ENCODE measurements around the gene ALOXE3. TPM values are rescaled to one million over a fixed set of nuclear protein-coding genes. Genes with fewer than 3 reads are reported as not detected.

The ALOXE3 gene
- not detected in 2 replicates for total RNA-seq

GRCh38 chr17:8117980-8118768 is at the start of gene ALOXE3:
ALOXE3 (minus strand) TSS chr17:8118514; CDS start chr17:8117990, 524 bp downstream.
- DNase-seq (ENCODE audit: low read depth in 2 of 2), result peak; percentile 32 to 66

GRCh38 chr17:8167526-8167925 is 49.2 kb upstream of the ALOXE3 start:
- DNase-seq (ENCODE audit: low read depth in 2 of 2), result no peak

GRCh38 chr17:8166731-8167130 is 48.4 kb upstream of the ALOXE3 start:
- DNase-seq (ENCODE audit: low read depth in 2 of 2), result no peak

- no peak for DNase-seq (ENCODE audit: low read depth in 2 of 2)
Measured at GRCh38 chr17:8164815-8165131, 46.5 kb upstream of the ALOXE3 start.

GRCh38 chr17:8163978-8164814 is 45.9 kb upstream of the ALOXE3 start:
- DNase-seq (ENCODE audit: low read depth in 2 of 2), result no peak

- no peak for DNase-seq (ENCODE audit: low read depth in 2 of 2)
Measured at GRCh38 chr17:8162997-8163977, 45.0 kb upstream of the ALOXE3 start.

- DNase-seq (ENCODE audit: low read depth in 2 of 2), result peak in 1 of 2 donors; percentile 71
Measured at GRCh38 chr17:8162233-8162996, 44.1 kb upstream of the ALOXE3 start, which contains the start of gene VAMP2. VAMP2 (minus strand) TSS chr17:8162948; CDS start chr17:8162879, 69 bp downstream.

- no peak for DNase-seq (ENCODE audit: low read depth in 2 of 2)
Measured at GRCh38 chr17:8161289-8162232, 43.2 kb upstream of the ALOXE3 start.

- no peak for DNase-seq (ENCODE audit: low read depth in 2 of 2)
Measured at GRCh38 chr17:8160741-8161221, 42.5 kb upstream of the ALOXE3 start.

- no peak for DNase-seq (ENCODE audit: low read depth in 2 of 2)
Measured at GRCh38 chr17:8160224-8160577, 41.9 kb upstream of the ALOXE3 start.

- no peak for DNase-seq (ENCODE audit: low read depth in 2 of 2)
Measured at GRCh38 chr17:8159459-8160223, 41.3 kb upstream of the ALOXE3 start.

- DNase-seq (ENCODE audit: low read depth in 2 of 2), result no peak
Measured at GRCh38 chr17:8159032-8159400, 40.7 kb upstream of the ALOXE3 start.

GRCh38 chr17:8158267-8159031 is 40.1 kb upstream of the ALOXE3 start:
- DNase-seq (ENCODE audit: low read depth in 2 of 2), result peak; percentile 81 to 90

GRCh38 chr17:8156246-8156992 is 38.1 kb upstream of the ALOXE3 start:
- peak; percentile 100 for DNase-seq (ENCODE audit: low read depth in 2 of 2)

GRCh38 chr17:8155996-8156245 is 37.6 kb upstream of the ALOXE3 start:
- no peak for DNase-seq (ENCODE audit: low read depth in 2 of 2)

GRCh38 chr17:8155231-8155995 is 37.1 kb upstream of the ALOXE3 start:
- DNase-seq (ENCODE audit: low read depth in 2 of 2), result no peak
